ENCODE results near the gene ZNG1F.
"Not testable (repeated sequence)": the region's sequence is repeated elsewhere in the genome, so short reads cannot be mapped to it uniquely, and the experiment has no call there.

The ZNG1F gene

GRCh38 chr9:41113348-41113747 is 75.8 kb downstream of the ZNG1F start:
- not testable (repeated sequence) for H3K27me3 ChIP-seq (ENCODE audit: control insufficient read depth, insufficient read depth, low read length); H3K4me1 ChIP-seq (ENCODE audit: control insufficient read depth, insufficient read depth, low read length); H3K36me3 ChIP-seq (ENCODE audit: control insufficient read depth, insufficient read depth, low read length); H3K9me3 ChIP-seq (ENCODE audit: control insufficient read depth, low read length); H3K9ac ChIP-seq (ENCODE audit: low read length); H3K4me3 ChIP-seq (ENCODE audit: low read length)

- not testable (repeated sequence) for H3K4me3 ChIP-seq (ENCODE audit: low read length); H3K9me3 ChIP-seq (ENCODE audit: control insufficient read depth, low read length); H3K27me3 ChIP-seq (ENCODE audit: control insufficient read depth, insufficient read depth, low read length); H3K9ac ChIP-seq (ENCODE audit: low read length); H3K4me1 ChIP-seq (ENCODE audit: control insufficient read depth, insufficient read depth, low read length); H3K36me3 ChIP-seq (ENCODE audit: control insufficient read depth, insufficient read depth, low read length)
Measured at GRCh38 chr9:41111414-41111813, 77.7 kb downstream of the ZNG1F start.

- not testable (repeated sequence) for H3K4me1 ChIP-seq (ENCODE audit: control insufficient read depth, insufficient read depth, low read length); H3K27me3 ChIP-seq (ENCODE audit: control insufficient read depth, insufficient read depth, low read length); H3K9me3 ChIP-seq (ENCODE audit: control insufficient read depth, low read length); H3K36me3 ChIP-seq (ENCODE audit: control insufficient read depth, insufficient read depth, low read length); H3K4me3 ChIP-seq (ENCODE audit: low read length); H3K9ac ChIP-seq (ENCODE audit: low read length)
Measured at GRCh38 chr9:41110913-41111312, 78.2 kb downstream of the ZNG1F start.

- H3K9me3 ChIP-seq (ENCODE audit: control insufficient read depth, low read length); H3K4me3 ChIP-seq (ENCODE audit: low read length); H3K9ac ChIP-seq (ENCODE audit: low read length); H3K4me1 ChIP-seq (ENCODE audit: control insufficient read depth, insufficient read depth, low read length); H3K27me3 ChIP-seq (ENCODE audit: control insufficient read depth, insufficient read depth, low read length); H3K36me3 ChIP-seq (ENCODE audit: control insufficient read depth, insufficient read depth, low read length): not testable (repeated sequence)
Measured at GRCh38 chr9:41109253-41109652, 79.9 kb downstream of the ZNG1F start.

GRCh38 chr9:41108816-41109215 is 80.3 kb downstream of the ZNG1F start:
- H3K27me3 ChIP-seq (ENCODE audit: control insufficient read depth, insufficient read depth, low read length); H3K4me1 ChIP-seq (ENCODE audit: control insufficient read depth, insufficient read depth, low read length); H3K9me3 ChIP-seq (ENCODE audit: control insufficient read depth, low read length); H3K4me3 ChIP-seq (ENCODE audit: low read length); H3K9ac ChIP-seq (ENCODE audit: low read length); H3K36me3 ChIP-seq (ENCODE audit: control insufficient read depth, insufficient read depth, low read length): not testable (repeated sequence)

- not testable (repeated sequence) for H3K36me3 ChIP-seq (ENCODE audit: control insufficient read depth, insufficient read depth, low read length); H3K4me3 ChIP-seq (ENCODE audit: low read length); H3K4me1 ChIP-seq (ENCODE audit: control insufficient read depth, insufficient read depth, low read length); H3K27me3 ChIP-seq (ENCODE audit: control insufficient read depth, insufficient read depth, low read length); H3K9ac ChIP-seq (ENCODE audit: low read length); H3K9me3 ChIP-seq (ENCODE audit: control insufficient read depth, low read length)
Measured at GRCh38 chr9:41106472-41107116, 82.5 kb downstream of the ZNG1F start.

- H3K4me1 ChIP-seq (ENCODE audit: control insufficient read depth, insufficient read depth, low read length); H3K27me3 ChIP-seq (ENCODE audit: control insufficient read depth, insufficient read depth, low read length); H3K9ac ChIP-seq (ENCODE audit: low read length); H3K4me3 ChIP-seq (ENCODE audit: low read length); H3K36me3 ChIP-seq (ENCODE audit: control insufficient read depth, insufficient read depth, low read length); H3K9me3 ChIP-seq (ENCODE audit: control insufficient read depth, low read length): not testable (repeated sequence)
Measured at GRCh38 chr9:41105557-41106253, 83.4 kb downstream of the ZNG1F start.

GRCh38 chr9:41104542-41104941 is 84.6 kb downstream of the ZNG1F start:
- H3K27me3 ChIP-seq (ENCODE audit: control insufficient read depth, insufficient read depth, low read length); H3K4me3 ChIP-seq (ENCODE audit: low read length); H3K4me1 ChIP-seq (ENCODE audit: control insufficient read depth, insufficient read depth, low read length); H3K36me3 ChIP-seq (ENCODE audit: control insufficient read depth, insufficient read depth, low read length); H3K9ac ChIP-seq (ENCODE audit: low read length); H3K9me3 ChIP-seq (ENCODE audit: control insufficient read depth, low read length): not testable (repeated sequence)

- not testable (repeated sequence) for H3K4me1 ChIP-seq (ENCODE audit: control insufficient read depth, insufficient read depth, low read length); H3K9me3 ChIP-seq (ENCODE audit: control insufficient read depth, low read length); H3K36me3 ChIP-seq (ENCODE audit: control insufficient read depth, insufficient read depth, low read length); H3K4me3 ChIP-seq (ENCODE audit: low read length); H3K9ac ChIP-seq (ENCODE audit: low read length); H3K27me3 ChIP-seq (ENCODE audit: control insufficient read depth, insufficient read depth, low read length)
Measured at GRCh38 chr9:41100508-41100907, 88.6 kb downstream of the ZNG1F start.

GRCh38 chr9:41098759-41099158 is 90.4 kb downstream of the ZNG1F start:
- H3K9me3 ChIP-seq (ENCODE audit: control insufficient read depth, low read length); H3K9ac ChIP-seq (ENCODE audit: low read length); H3K4me3 ChIP-seq (ENCODE audit: low read length); H3K4me1 ChIP-seq (ENCODE audit: control insufficient read depth, insufficient read depth, low read length); H3K36me3 ChIP-seq (ENCODE audit: control insufficient read depth, insufficient read depth, low read length); H3K27me3 ChIP-seq (ENCODE audit: control insufficient read depth, insufficient read depth, low read length): not testable (repeated sequence)

- not testable (repeated sequence) for H3K4me1 ChIP-seq (ENCODE audit: control insufficient read depth, insufficient read depth, low read length); H3K27me3 ChIP-seq (ENCODE audit: control insufficient read depth, insufficient read depth, low read length); H3K36me3 ChIP-seq (ENCODE audit: control insufficient read depth, insufficient read depth, low read length); H3K4me3 ChIP-seq (ENCODE audit: low read length); H3K9me3 ChIP-seq (ENCODE audit: control insufficient read depth, low read length); H3K9ac ChIP-seq (ENCODE audit: low read length)
Measured at GRCh38 chr9:41095060-41095459, 94.1 kb downstream of the ZNG1F start.

GRCh38 chr9:41094010-41094773 is 94.9 kb downstream of the ZNG1F start:
- H3K4me3 ChIP-seq (ENCODE audit: low read length); H3K4me1 ChIP-seq (ENCODE audit: control insufficient read depth, insufficient read depth, low read length); H3K27me3 ChIP-seq (ENCODE audit: control insufficient read depth, insufficient read depth, low read length); H3K36me3 ChIP-seq (ENCODE audit: control insufficient read depth, insufficient read depth, low read length); H3K9me3 ChIP-seq (ENCODE audit: control insufficient read depth, low read length); H3K9ac ChIP-seq (ENCODE audit: low read length): not testable (repeated sequence)
